HepG2 (cell line): ENCODE data around the gene ANKRD27. TPM values are rescaled to one million over a fixed set of nuclear protein-coding genes. Genes with fewer than 3 reads are reported as not detected.

Experiments
- ATAC-seq: fragments of 200-7000 bp; cut with Tn5 transposase; 3 replicates; pipeline ENCODE4 v1.9.1; 2020; ENCODE audit warnings: mild to moderate bottlenecking, moderate library complexity
- BruUV-seq: library from RNA; stranded (reverse); fragments of 400-500 nt; replicated peaks from 2 replicates; lab custom pipeline; 2021; lab: Mats Ljungman, UMichigan
- CTCF ChIA-PET: fragments of 300-600 bp; formaldehyde crosslinking; extraction: SDS; loops from one replicate; lab custom pipeline; 2021; ENCODE audit warnings: low total read pairs, inconsistent platforms, low intra/inter-chr PET ratio; lab: Yijun Ruan, JAX
- POLR2A ChIA-PET: fragments of 350-600 bp; sonication (Branson Sonifier 250); formaldehyde crosslinking; loops from one replicate; lab custom pipeline; 2020; ENCODE audit warnings: antibody characterized with exemption, inconsistent platforms; lab: Yijun Ruan, JAX
- DNase-seq: peaks from one replicate; pipeline ENCODE4 v3.0.0-alpha.2; 2015; ENCODE audit warnings: low spot score
- FAIRE-seq: peaks from 3 replicates; lab custom pipeline; 2011; peaks lifted over from hg19 to GRCh38; lab: Jason Lieb, UNC
- H2AFZ ChIP-seq: one replicate; pipeline ENCODE4 v1.6.1; 2011; ENCODE audit warnings: low read length, inconsistent platforms
- H3K27ac ChIP-seq: fragments of 300-600 bp; 3 replicates; pipeline ENCODE4 v1.8.0; 2011; ENCODE audit warnings: mixed run types, mild to moderate bottlenecking, mixed read lengths, low read length, inconsistent platforms; ENCODE audit not compliant: insufficient read depth; ENCODE audit errors: extremely low read length
- H3K27me3 ChIP-seq, 2 experiments: fragments of 200-600 bp in 1 of 2; 2 replicates in 1 of 2; 3 replicates in 1 of 2; pipeline versions ENCODE4 v1.6.0 to v1.8.0; 2011; ENCODE audit warnings: low read length in 2 of 2, mild to moderate bottlenecking in 2 of 2, moderate library complexity in 2 of 2, inconsistent platforms in 1 of 2; ENCODE audit not compliant: insufficient read depth in 2 of 2, control insufficient read depth in 1 of 2
- H3K36me3 ChIP-seq, 2 experiments: fragments of 200-600 bp in 1 of 2; replicated peaks in 1 of 2; 2 replicates in 1 of 2; 3 replicates in 1 of 2; pipeline versions ENCODE4 v1.5.1 to v1.8.0; 2011; ENCODE audit warnings: low read length in 2 of 2, inconsistent platforms in 1 of 2; ENCODE audit not compliant: insufficient read depth in 2 of 2, control insufficient read depth in 1 of 2
- H3K4me1 ChIP-seq: 2 replicates; pipeline ENCODE4 v1.5.1; 2012; ENCODE audit warnings: low read length, inconsistent platforms; ENCODE audit not compliant: insufficient read depth
- H3K4me2 ChIP-seq: 2 replicates; pipeline ENCODE4 v1.6.0; 2011; ENCODE audit warnings: low read depth, low read length, inconsistent platforms
- H3K4me3 ChIP-seq, 3 experiments: fragments of 200-600 bp in 1 of 3; sonication (generic), shearing (Covaris generic) in 1 of 3; replicated peaks in 1 of 3; 2 replicates each; pipeline ENCODE4 v1.5.1; 2011 to 2016; ENCODE audit warnings: low read length in 3 of 3, inconsistent platforms in 2 of 3, low read depth in 2 of 3, mild to moderate bottlenecking in 2 of 3, control low read depth in 1 of 3, mixed read lengths in 1 of 3; ENCODE audit not compliant: insufficient read depth in 1 of 3
- H3K79me2 ChIP-seq: one replicate; pipeline ENCODE4 v1.6.1; 2011; ENCODE audit warnings: low read length, inconsistent platforms; ENCODE audit not compliant: insufficient read depth
- H3K9ac ChIP-seq: 2 replicates; pipeline ENCODE4 v1.6.0; 2011; ENCODE audit warnings: mild to moderate bottlenecking, low read depth, low read length, inconsistent platforms; ENCODE audit not compliant: insufficient read depth
- H3K9me3 ChIP-seq: 2 replicates; pipeline ENCODE4 v1.5.1; 2012; ENCODE audit warnings: mild to moderate bottlenecking, low read length
- H4K20me1 ChIP-seq: 2 replicates; pipeline ENCODE4 v1.6.0; 2011; ENCODE audit warnings: inconsistent platforms, mild to moderate bottlenecking, low read length, moderate library complexity; ENCODE audit not compliant: insufficient read depth
- EEA1 ChIP-seq: sonication (generic); formaldehyde crosslinking; IDR thresholded peaks from 2 replicates; pipeline ENCODE4 v1.5.1; 2020; ENCODE audit warnings: mild to moderate bottlenecking, missing genetic modification reagents, borderline replicate concordance
- HOXA9 ChIP-seq: sonication (generic); formaldehyde crosslinking; IDR thresholded peaks from 2 replicates; pipeline ENCODE4 v1.8.1; 2022; ENCODE audit warnings: missing genetic modification reagents, mild to moderate bottlenecking, moderate library complexity, borderline replicate concordance
- IKZF1 ChIP-seq: fragments of 450-650 bp; IDR thresholded peaks from 2 replicates; pipeline ENCODE4 v1.7.1; 2016
- IRX3 ChIP-seq: sonication (generic); formaldehyde crosslinking; IDR thresholded peaks from 2 replicates; pipeline ENCODE4 v1.8.1; 2023; ENCODE audit warnings: mild to moderate bottlenecking, low read depth, missing genetic modification reagents, borderline replicate concordance
- MLLT10 ChIP-seq: sonication (generic); formaldehyde crosslinking; IDR thresholded peaks from 2 replicates; pipeline ENCODE4 v1.4.0; 2020; ENCODE audit warnings: missing genetic modification reagents
- RCOR2 ChIP-seq: IDR thresholded peaks from 2 replicates; pipeline ENCODE4 v1.6.1; 2016; ENCODE audit warnings: missing biosample characterization, missing genetic modification reagents
- RFXANK ChIP-seq: IDR thresholded peaks from 2 replicates; pipeline ENCODE4 v1.6.1; 2016
- TARDBP ChIP-seq: sonication (generic); formaldehyde crosslinking; IDR thresholded peaks from 2 replicates; pipeline ENCODE4 v1.8.0; 2022; ENCODE audit warnings: mild to moderate bottlenecking, missing genetic modification reagents
- TBL1XR1 ChIP-seq: fragments of 150-350 bp; IDR thresholded peaks from 2 replicates; pipeline ENCODE4 v1.6.1; 2014; ENCODE audit warnings: borderline replicate concordance, low read length; ENCODE audit not compliant: partially characterized antibody
- U2AF2 ChIP-seq: fragments of 200-400 bp; formaldehyde crosslinking; IDR thresholded peaks from 2 replicates; pipeline ENCODE4 v1.6.1; 2017; ENCODE audit warnings: low read depth, mild to moderate bottlenecking, low read length
- ZKSCAN5 ChIP-seq: sonication (generic); formaldehyde crosslinking; IDR thresholded peaks from 2 replicates; pipeline ENCODE4 v1.5.1; 2020; ENCODE audit warnings: mild to moderate bottlenecking, missing genetic modification reagents
- ZMYM4 ChIP-seq: sonication (generic); formaldehyde crosslinking; IDR thresholded peaks from 2 replicates; pipeline ENCODE4 v1.8.1; 2023; ENCODE audit warnings: mild to moderate bottlenecking, missing genetic modification reagents
- ZNF333 ChIP-seq: sonication (generic); formaldehyde crosslinking; IDR thresholded peaks from 2 replicates; pipeline ENCODE4 v1.4.0; 2020; ENCODE audit warnings: mild to moderate bottlenecking, missing genetic modification reagents, borderline replicate concordance
- ZNF354B ChIP-seq: sonication (generic); formaldehyde crosslinking; IDR thresholded peaks from 2 replicates; pipeline ENCODE4 v1.8.0; 2022; ENCODE audit warnings: mild to moderate bottlenecking, missing genetic modification reagents
- ZNF75D ChIP-seq: sonication (generic); formaldehyde crosslinking; IDR thresholded peaks from 2 replicates; pipeline ENCODE4 v1.8.1; 2023; ENCODE audit warnings: missing genetic modification reagents, mild to moderate bottlenecking, borderline replicate concordance
- ZNF776 ChIP-seq: sonication (generic); formaldehyde crosslinking; IDR thresholded peaks from 2 replicates; pipeline ENCODE4 v1.4.0; 2020; ENCODE audit warnings: mild to moderate bottlenecking, missing genetic modification reagents
- ZNF850 ChIP-seq: sonication (generic); formaldehyde crosslinking; conservative IDR thresholded peaks from 2 replicates; pipeline ENCODE4 v1.9.0; 2021; ENCODE audit warnings: mild to moderate bottlenecking, missing genetic modification reagents
- WGBS: methylation state at CpG from one replicate; pipeline ENCODE4 v1.1.6; 2017; ENCODE audit warnings: low lambda C conversion rate; 5-methylcytosine and 5-hydroxymethylcytosine counted together
- in situ Hi-C: cut with HindIII; loops from 2 replicates; pipeline ENCODE4 v1.10.0; 2017; ENCODE audit warnings: low pct_unique_long_range_greater_than_20kb; ENCODE audit not compliant: extremely low pct_ligation_motif_present
- intact Hi-C: fragments of 100-400 bp; cut with micrococcal nuclease; formaldehyde crosslinking; loops from one replicate; pipeline ENCODE4 v1.10.0; 2022; ENCODE audit not compliant: unreplicated experiment
- polyA plus RNA-seq, 8 experiments: library from polyadenylated mRNA; depleted of rRNA in 3 of 8; stranded (reverse) in 7 of 8; unstranded in 1 of 8; fragments of >200 nt; fragmentation: Illumina TruSeq in 4 of 8; extraction: Trizol in 4 of 8; gene quantifications; 2 replicates each; pipeline versions ENCODE4 v1.2.1 to v1.2.3, GENCODE V29; 2011 to 2016; ENCODE audit warnings: low read depth in 4 of 8, missing spikeins in 1 of 8, mixed read lengths in 1 of 8; ENCODE audit not compliant: insufficient read depth in 1 of 8
- total RNA-seq, 5 experiments: library from RNA; depleted of rRNA; stranded (reverse); fragments of >200 nt; fragmentation: Illumina TruSeq; extraction: Trizol; gene quantifications; 2 replicates each; pipeline ENCODE4 v1.2.3, GENCODE V29; 2016; ENCODE audit warnings: low read depth in 1 of 5
- TF ChIP-seq, protein P1 (sequence below): sonication (generic); formaldehyde crosslinking; IDR thresholded peaks from 2 replicates; pipeline ENCODE4 v1.8.0; 2022; ENCODE audit warnings: mild to moderate bottlenecking, missing genetic modification reagents

Gene ANKRD27
- total and polyA plus RNA-seq, 2 of the 13 experiments (the other 11 are each of a cell fraction or from before 2014, with no cell fraction given), result 22.2 to 23.7 TPM

DNA sequence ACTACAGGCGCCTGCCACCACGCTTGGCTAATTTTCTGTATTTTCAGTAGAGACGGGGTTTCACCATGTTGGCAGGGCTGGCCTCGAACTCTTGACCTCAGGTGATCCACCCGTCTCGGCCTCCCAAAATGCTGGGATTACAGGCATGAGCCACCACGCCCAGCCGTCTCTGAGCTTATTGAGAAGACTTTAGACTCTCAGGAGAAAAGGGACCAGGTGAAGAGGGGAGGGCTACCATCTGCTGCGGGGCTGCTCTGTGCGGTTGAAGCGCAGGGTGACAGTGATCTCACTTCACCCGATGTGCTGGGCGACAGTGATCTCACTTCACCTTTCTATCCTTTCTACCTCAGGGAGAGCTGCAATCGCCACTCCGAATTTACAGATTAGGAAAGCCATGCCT, 68.7 kb downstream of the ANKRD27 start:
- in situ Hi-C loops, result no loop called here
- POLR2A ChIA-PET, result no interaction called here
- H3K9me3 ChIP-seq, result no peaks in the 10 kb centered on the region
- no peak for ATAC-seq
- H3K4me1 ChIP-seq, result no peaks in the 10 kb centered on the region
- no peaks in the 10 kb centered on the region for H3K27me3 ChIP-seq
- no peak for TF ChIP-seq ZNF354B (CRISPR knock-in tag)
- no peak for TF ChIP-seq RFXANK
- no peak for TF ChIP-seq ZNF333
- TF ChIP-seq ZNF850, result no peak
- TF ChIP-seq U2AF2, result no peak
- TF ChIP-seq TBL1XR1, result no peak
- TF ChIP-seq ZKSCAN5 (CRISPR knock-in tag), result no peak
- no peak for TF ChIP-seq MLLT10
- TF ChIP-seq ZNF75D, result no peak
- no peak for TF ChIP-seq RCOR2 (CRISPR knock-in tag)
- no peak for TF ChIP-seq ZNF776 (CRISPR knock-in tag)
- TF ChIP-seq ZMYM4 (CRISPR knock-in tag), result no peak
- TF ChIP-seq, all 625 proteins: peak for 0
- DNase-seq, result no peak
- no peak for FAIRE-seq
- Histone ChIP-seq H2AFZ (no peak overlapping the region), H3K9ac (no peak overlapping the region), H3K36me3 (peaks cover 16 to 50% of the 10 kb centered on the region in 2 experiments; a peak in 4 of 5 replicates), H3K79me2 (no peaks in the 10 kb centered on the region), H3K4me3 (no peak overlapping the region), H3K4me2 (no peak overlapping the region), H4K20me1 (no peaks in the 10 kb centered on the region), H3K27ac (no peak overlapping the region)
- intact Hi-C loops, result no loop called here
- no TSS peak for BruUV-seq
- 92% methylated on average over 15 of the region's 15 CpGs for WGBS
- CTCF ChIA-PET, result no interaction called here

DNA sequence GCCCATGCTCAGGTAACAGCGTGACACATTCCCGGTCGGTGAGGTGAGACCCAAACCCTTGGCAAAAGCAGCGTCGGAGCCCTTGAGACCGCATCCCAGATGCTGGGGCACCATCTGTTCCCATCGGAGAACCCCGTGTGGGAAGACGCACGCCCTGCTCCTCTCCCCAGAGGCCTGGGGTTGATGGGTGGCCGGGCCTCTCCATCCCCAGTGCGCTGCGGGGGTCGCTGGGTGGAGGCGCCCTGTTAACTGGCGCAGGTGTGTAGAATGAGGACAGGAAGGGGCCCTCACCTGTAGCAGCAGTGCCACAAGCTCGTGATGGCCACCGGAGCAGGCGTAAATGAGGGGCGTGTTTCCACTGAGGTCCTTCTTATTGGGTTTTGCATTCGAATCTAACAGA, 69.4 kb downstream of the ANKRD27 start:
- no peak for FAIRE-seq

More for the DNA sequence above, 69.4 kb downstream of the ANKRD27 start:
- 99% methylated on average over 15 of the region's 21 CpGs for WGBS
- no peaks in the 10 kb centered on the region for H3K27me3 ChIP-seq
- H2AFZ ChIP-seq, result no peak overlapping the region
- no peak overlapping the region for H3K4me2 ChIP-seq
- TF ChIP-seq IRX3 (CRISPR knock-in tag), result no peak
- TF ChIP-seq, protein P1, sequence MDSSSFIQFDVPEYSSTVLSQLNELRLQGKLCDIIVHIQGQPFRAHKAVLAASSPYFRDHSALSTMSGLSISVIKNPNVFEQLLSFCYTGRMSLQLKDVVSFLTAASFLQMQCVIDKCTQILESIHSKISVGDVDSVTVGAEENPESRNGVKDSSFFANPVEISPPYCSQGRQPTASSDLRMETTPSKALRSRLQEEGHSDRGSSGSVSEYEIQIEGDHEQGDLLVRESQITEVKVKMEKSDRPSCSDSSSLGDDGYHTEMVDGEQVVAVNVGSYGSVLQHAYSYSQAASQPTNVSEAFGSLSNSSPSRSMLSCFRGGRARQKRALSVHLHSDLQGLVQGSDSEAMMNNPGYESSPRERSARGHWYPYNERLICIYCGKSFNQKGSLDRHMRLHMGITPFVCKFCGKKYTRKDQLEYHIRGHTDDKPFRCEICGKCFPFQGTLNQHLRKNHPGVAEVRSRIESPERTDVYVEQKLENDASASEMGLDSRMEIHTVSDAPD (CRISPR knock-in tag), result no peak
- no peak for TF ChIP-seq EEA1 (CRISPR knock-in tag)
- no peak for TF ChIP-seq TARDBP (CRISPR knock-in tag)
- TF ChIP-seq HOXA9 (CRISPR knock-in tag), result no peak
- TF ChIP-seq IKZF1, result no peak
- TF ChIP-seq, all 625 proteins: peak for 0
- H3K4me1 ChIP-seq, result no peaks in the 10 kb centered on the region
- no peak overlapping the region for H3K4me3 ChIP-seq
- H3K9me3 ChIP-seq, result no peaks in the 10 kb centered on the region
- POLR2A ChIA-PET, result no interaction called here
- H3K27ac ChIP-seq, result no peak overlapping the region
- no peaks in the 10 kb centered on the region for H3K79me2 ChIP-seq
- peaks cover 16 to 47% of the 10 kb centered on the region in 2 experiments; a peak in 4 of 5 replicates for H3K36me3 ChIP-seq
- ATAC-seq (no peak), DNase-seq (no peak)
- no peaks in the 10 kb centered on the region for H4K20me1 ChIP-seq
- no TSS peak for BruUV-seq
- no peak overlapping the region for H3K9ac ChIP-seq
- CTCF ChIA-PET, result no interaction called here
- in situ Hi-C loops, result no loop called here
- intact Hi-C loops, result no loop called here
